ENCODE data around the gene TJP2. TPM values are rescaled to one million over a fixed set of nuclear protein-coding genes. Genes with fewer than 3 reads are reported as not detected.
A peak's percentile ranks its signal among the peaks of the same experiment; 100 is the strongest.
"Not testable (repeated sequence)": the region's sequence is repeated elsewhere in the genome, so short reads cannot be mapped to it uniquely, and the experiment has no call there.

TJP2 gene
- total RNA-seq, 2 donors from 2014 or later, result 45.1 to 53.0 TPM

GRCh38 chr9:69299315-69299714 is 125.2 kb downstream of the TJP2 start:
- WGBS, 2 experiments (ENCODE audit: insufficient coverage in 1 of 2, insufficient read length in 1 of 2), result 92 to 100% methylated on average over 1 of the region's 1 CpG
- Histone ChIP-seq H3K36me3 (ENCODE audit: control insufficient read depth, insufficient read depth, low read length) (no peaks in the 10 kb centered on the region), H3K4me3 (ENCODE audit: low read length) (no peak overlapping the region), H3K4me1 (ENCODE audit: control insufficient read depth, insufficient read depth, low read length) (peaks cover 5% of the 10 kb centered on the region), H3K9me3 (ENCODE audit: control insufficient read depth, low read length) (no peaks in the 10 kb centered on the region), H3K27ac (ENCODE audit: low read depth, low read length) (no peak overlapping the region), H3K9ac (ENCODE audit: extremely low read depth, low read length, poor library complexity, severe bottlenecking) (no peak overlapping the region), H3K27me3 (ENCODE audit: control insufficient read depth, insufficient read depth, low read length, poor library complexity, severe bottlenecking) (no peaks in the 10 kb centered on the region)
- Mint-ChIP-seq H3K27ac (no peak overlapping the region), H3K4me1 (peaks cover 19% of the 10 kb centered on the region), H3K4me3 (no peak overlapping the region), H3K36me3 (ENCODE audit: low read depth) (no peaks in the 10 kb centered on the region), H3K27me3 (ENCODE audit: insufficient read depth) (peaks cover 1% of the 10 kb centered on the region), H3K9me3 (no peaks in the 10 kb centered on the region)
- DNase-seq, result no peak
- no peak for TF ChIP-seq CTCF (conservative IDR thresholded peaks at IDR 0.05)

- no peaks in the 10 kb centered on the region for H3K36me3 ChIP-seq (ENCODE audit: control insufficient read depth, insufficient read depth, low read length)
- Mint-ChIP-seq H3K27me3 (ENCODE audit: insufficient read depth) (peaks cover 1% of the 10 kb centered on the region), H3K9me3 (no peaks in the 10 kb centered on the region), H3K27ac (no peak overlapping the region), H3K4me3 (no peak overlapping the region), H3K4me1 (peaks cover 19% of the 10 kb centered on the region), H3K36me3 (ENCODE audit: low read depth) (no peaks in the 10 kb centered on the region)
- no peak overlapping the region for H3K9ac ChIP-seq (ENCODE audit: extremely low read depth, low read length, poor library complexity, severe bottlenecking)
- TF ChIP-seq CTCF (conservative IDR thresholded peaks at IDR 0.05), result no peak
- no peaks in the 10 kb centered on the region for H3K27me3 ChIP-seq (ENCODE audit: control insufficient read depth, insufficient read depth, low read length, poor library complexity, severe bottlenecking)
- no peak for DNase-seq
- H3K9me3 ChIP-seq (ENCODE audit: control insufficient read depth, low read length), result no peaks in the 10 kb centered on the region
- no peak overlapping the region for H3K4me3 ChIP-seq (ENCODE audit: low read length)
- WGBS, 2 experiments (ENCODE audit: insufficient coverage in 1 of 2, insufficient read length in 1 of 2), result 80 to 86% methylated on average over 1 of the region's 1 CpG
- peaks cover 5% of the 10 kb centered on the region for H3K4me1 ChIP-seq (ENCODE audit: control insufficient read depth, insufficient read depth, low read length)
- no peak overlapping the region for H3K27ac ChIP-seq (ENCODE audit: low read depth, low read length)
These were observed 125.7 kb downstream of the TJP2 start for GRCh38 chr9:69299826-69300225.

- Mint-ChIP-seq H3K36me3 (ENCODE audit: low read depth) (no peaks in the 10 kb centered on the region), H3K4me3 (no peak overlapping the region), H3K4me1 (peaks cover 11% of the 10 kb centered on the region), H3K27ac (no peak overlapping the region), H3K9me3 (no peaks in the 10 kb centered on the region), H3K27me3 (ENCODE audit: insufficient read depth) (no peaks in the 10 kb centered on the region)
- Histone ChIP-seq H3K27me3 (ENCODE audit: control insufficient read depth, insufficient read depth, low read length, poor library complexity, severe bottlenecking) (no peaks in the 10 kb centered on the region), H3K4me1 (ENCODE audit: control insufficient read depth, insufficient read depth, low read length) (peaks cover 8% of the 10 kb centered on the region), H3K36me3 (ENCODE audit: control insufficient read depth, insufficient read depth, low read length) (no peaks in the 10 kb centered on the region), H3K4me3 (ENCODE audit: low read length) (no peak overlapping the region), H3K9me3 (ENCODE audit: control insufficient read depth, low read length) (peaks cover under 1% of the 10 kb centered on the region), H3K27ac (ENCODE audit: low read depth, low read length) (no peak overlapping the region), H3K9ac (ENCODE audit: extremely low read depth, low read length, poor library complexity, severe bottlenecking) (no peak overlapping the region)
- DNase-seq, result no peak
- no peak for TF ChIP-seq CTCF (conservative IDR thresholded peaks at IDR 0.05)
- 76 to 95% methylated on average over 2 of the region's 2 CpGs for WGBS, 2 experiments (ENCODE audit: insufficient coverage in 1 of 2, insufficient read length in 1 of 2)
These were observed 129.3 kb downstream of the TJP2 start for GRCh38 chr9:69303331-69303730.

- H3K9ac ChIP-seq (ENCODE audit: extremely low read depth, low read length, poor library complexity, severe bottlenecking); H3K4me3 ChIP-seq (ENCODE audit: low read length); H3K36me3 Mint-ChIP-seq (ENCODE audit: low read depth); DNase-seq; H3K4me1 ChIP-seq (ENCODE audit: control insufficient read depth, insufficient read depth, low read length); H3K27me3 Mint-ChIP-seq (ENCODE audit: insufficient read depth); H3K27ac ChIP-seq (ENCODE audit: low read depth, low read length); H3K36me3 ChIP-seq (ENCODE audit: control insufficient read depth, insufficient read depth, low read length); H3K27me3 ChIP-seq (ENCODE audit: control insufficient read depth, insufficient read depth, low read length, poor library complexity, severe bottlenecking); H3K4me3 Mint-ChIP-seq: not testable (repeated sequence)
- peaks cover 33% of the 10 kb centered on the region for H3K9me3 ChIP-seq (ENCODE audit: control insufficient read depth, low read length)
- Mint-ChIP-seq H3K9me3 (peaks cover 27% of the 10 kb centered on the region), H3K27ac (peak overlapping the region; percentile 22), H3K4me1 (peaks cover 14% of the 10 kb centered on the region)
- 90 to 97% methylated on average over 2 to 5 of the region's 5 CpGs for WGBS, 2 experiments (ENCODE audit: insufficient coverage in 1 of 2, insufficient read length in 1 of 2)
These were observed 132.9 kb downstream of the TJP2 start for GRCh38 chr9:69306895-69307445.
